Fibroblast of mammary gland (primary cell): ENCODE data around the gene RAB30.
A peak's percentile ranks its signal among the peaks of the same experiment; 100 is the strongest.

Experiments
- DNase-seq: peaks from one replicate; pipeline ENCODE4 v3.0.0-alpha.2; 2010; ENCODE audit warnings: low read depth
- H3K4me3 ChIP-seq: 2 replicates; pipeline ENCODE4 v1.5.1; 2011; ENCODE audit warnings: low read depth, mild to moderate bottlenecking, low read length, moderate library complexity; ENCODE audit not compliant: control insufficient read depth
- TF ChIP-seq, protein P1 (sequence below): conservative IDR thresholded peaks from 2 replicates; pipeline ENCODE4 v1.5.1; 2011; ENCODE audit warnings: low read depth, low read length, inconsistent platforms; ENCODE audit not compliant: control insufficient read depth, insufficient read depth

Gene RAB30

DNA sequence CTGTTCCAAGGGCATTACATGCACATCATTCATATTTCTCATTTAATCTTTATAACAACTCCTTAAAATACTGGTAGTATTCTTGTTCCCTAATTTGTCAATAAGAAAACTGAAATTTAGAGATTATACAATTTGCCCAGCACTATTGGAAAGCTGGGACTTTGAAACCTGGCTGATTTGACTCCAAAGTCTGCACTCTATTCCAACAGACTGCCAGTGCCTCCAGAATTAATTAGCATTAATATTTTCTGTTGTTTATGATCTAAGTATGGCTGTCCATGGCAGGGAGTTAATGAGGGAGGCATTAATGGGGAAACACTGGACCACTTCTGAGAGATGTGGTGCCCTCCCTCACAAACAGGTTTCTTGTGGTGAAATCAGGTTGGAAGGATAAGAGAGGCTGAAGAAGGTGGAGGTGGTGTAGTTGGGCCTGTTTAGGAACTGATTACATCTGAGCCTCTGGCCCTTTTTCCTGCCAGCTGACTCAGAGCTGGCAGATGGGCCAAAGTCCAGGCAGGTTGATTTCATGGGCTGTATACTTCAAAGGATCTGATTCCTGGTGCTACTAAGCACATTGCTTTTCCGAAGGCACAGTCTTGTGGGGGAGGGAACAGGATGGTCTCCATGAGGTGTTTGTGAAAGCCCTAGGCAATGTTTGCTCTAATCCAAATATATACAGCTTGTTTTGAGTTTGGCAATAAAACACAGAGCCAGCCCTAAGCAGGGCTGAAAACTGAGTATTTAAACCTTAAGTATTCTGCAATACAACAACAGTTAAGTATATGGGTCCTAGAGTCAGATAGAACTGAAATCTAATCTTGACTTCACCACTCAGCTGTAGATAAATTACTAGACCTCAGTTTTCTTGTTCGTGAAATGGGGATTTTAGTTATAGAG lies 21.0 kb upstream of the RAB30 start:
- no peak overlapping the region for H3K4me3 ChIP-seq
- no peak for DNase-seq
- TF ChIP-seq, protein P1, sequence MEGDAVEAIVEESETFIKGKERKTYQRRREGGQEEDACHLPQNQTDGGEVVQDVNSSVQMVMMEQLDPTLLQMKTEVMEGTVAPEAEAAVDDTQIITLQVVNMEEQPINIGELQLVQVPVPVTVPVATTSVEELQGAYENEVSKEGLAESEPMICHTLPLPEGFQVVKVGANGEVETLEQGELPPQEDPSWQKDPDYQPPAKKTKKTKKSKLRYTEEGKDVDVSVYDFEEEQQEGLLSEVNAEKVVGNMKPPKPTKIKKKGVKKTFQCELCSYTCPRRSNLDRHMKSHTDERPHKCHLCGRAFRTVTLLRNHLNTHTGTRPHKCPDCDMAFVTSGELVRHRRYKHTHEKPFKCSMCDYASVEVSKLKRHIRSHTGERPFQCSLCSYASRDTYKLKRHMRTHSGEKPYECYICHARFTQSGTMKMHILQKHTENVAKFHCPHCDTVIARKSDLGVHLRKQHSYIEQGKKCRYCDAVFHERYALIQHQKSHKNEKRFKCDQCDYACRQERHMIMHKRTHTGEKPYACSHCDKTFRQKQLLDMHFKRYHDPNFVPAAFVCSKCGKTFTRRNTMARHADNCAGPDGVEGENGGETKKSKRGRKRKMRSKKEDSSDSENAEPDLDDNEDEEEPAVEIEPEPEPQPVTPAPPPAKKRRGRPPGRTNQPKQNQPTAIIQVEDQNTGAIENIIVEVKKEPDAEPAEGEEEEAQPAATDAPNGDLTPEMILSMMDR, result no peak

- no peak for DNase-seq
- no peak overlapping the region for H3K4me3 ChIP-seq
- TF ChIP-seq, protein P1, result peak; percentile 10
These were observed 17.3 kb upstream of the RAB30 start for GRCh38 chr11:83088965-83089364.

- H3K4me3 ChIP-seq, result no peak overlapping the region
- TF ChIP-seq, protein P1, result peak; percentile 7
- DNase-seq, result peak; percentile 28
These were observed 15.3 kb upstream of the RAB30 start for GRCh38 chr11:83087035-83087434.

GRCh38 chr11:83079820-83080219 lies 8.1 kb upstream of the RAB30 start:
- no peak for DNase-seq
- TF ChIP-seq, protein P1, result no peak

GRCh38 chr11:83078269-83078668 lies 6.6 kb upstream of the RAB30 start:
- DNase-seq, result no peak
- no peak overlapping the region for H3K4me3 ChIP-seq
- TF ChIP-seq, protein P1, result no peak

More at GRCh38 chr11:83079820-83080219, 8.1 kb upstream of the RAB30 start:
- no peak overlapping the region for H3K4me3 ChIP-seq

DNA sequence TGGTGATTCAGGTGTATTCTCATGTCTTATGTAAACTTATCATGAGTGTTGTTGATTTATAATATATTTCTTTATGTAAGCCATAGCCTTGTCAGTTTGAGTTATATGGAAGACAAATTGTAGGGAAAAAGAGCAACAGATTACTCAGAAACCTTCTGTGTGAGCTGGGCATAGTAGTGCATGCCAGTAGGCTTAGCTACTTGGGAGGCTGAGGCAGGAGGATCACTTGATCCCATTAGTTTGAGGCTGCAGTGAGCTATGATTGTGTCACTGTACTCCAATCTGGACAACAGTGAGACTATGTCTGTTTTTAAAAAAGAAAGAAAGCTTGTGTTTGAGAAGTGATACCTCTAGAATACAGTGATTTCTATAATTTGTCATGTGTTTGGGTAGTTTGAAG lies 2.2 kb upstream of the RAB30 start:
- TF ChIP-seq, protein P1, result no peak
- no peak for DNase-seq
- H3K4me3 ChIP-seq, result no peak overlapping the region
